Ishikawa (cell line): ENCODE measurements around the gene MUL1.

Source experiments
- CEBPB ChIP-seq: IDR thresholded peaks from 2 replicates; pipeline ENCODE4 v1.6.1; 2012
- EP300 ChIP-seq: IDR thresholded peaks from 2 replicates; pipeline ENCODE4 v1.6.1; 2012; ENCODE audit warnings: borderline replicate concordance
- RAD21 ChIP-seq: IDR thresholded peaks from 2 replicates; pipeline ENCODE4 v1.6.1; 2012; ENCODE audit warnings: low read depth
- TEAD4 ChIP-seq: IDR thresholded peaks from 2 replicates; pipeline ENCODE4 v1.6.1; 2012

DNA sequence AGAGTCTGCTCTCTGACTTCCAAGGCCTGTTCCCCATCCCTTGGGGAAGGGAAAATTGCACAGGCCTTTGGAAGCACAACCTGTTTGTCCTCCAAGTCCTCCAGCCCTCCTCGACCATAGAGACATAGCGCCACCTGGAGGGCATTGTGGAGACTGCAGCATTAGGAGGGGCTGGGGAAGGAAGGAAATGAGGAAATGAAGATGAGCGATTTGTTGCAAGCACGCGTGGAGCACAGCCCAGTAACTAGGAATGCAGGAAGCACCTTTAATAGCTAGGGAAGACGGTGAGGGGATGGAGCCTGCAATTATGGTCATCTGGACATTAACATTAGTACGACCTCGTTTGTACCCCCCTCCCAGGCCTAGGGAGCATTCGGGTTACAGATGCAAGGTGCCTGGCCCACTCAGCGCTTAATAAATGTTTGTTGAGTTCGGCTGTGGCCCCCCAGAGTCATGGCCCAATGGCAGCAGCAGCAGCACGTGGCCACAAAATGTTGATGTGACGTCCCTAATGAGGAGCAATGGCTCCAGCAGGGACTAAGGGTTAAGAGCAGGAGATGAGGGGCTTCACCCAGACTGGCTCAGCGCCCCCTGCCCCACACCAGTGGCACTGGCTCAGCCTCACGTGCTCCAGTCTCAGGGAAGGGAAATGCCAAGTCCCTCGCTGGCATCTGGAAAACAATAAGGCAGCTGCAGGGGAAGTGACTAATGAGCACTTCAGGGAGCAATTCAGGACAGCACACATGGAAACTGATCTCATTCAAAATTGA is 13.9 kb downstream of the MUL1 start:
- TF ChIP-seq RAD21 (peak; percentile 100), EP300 (no peak), CEBPB (no peak), TEAD4 (no peak)
